Keratinocyte (primary cell): ENCODE data around the gene MYO9A.

ENCODE experiments used
- EZH2 ChIP-seq: IDR thresholded peaks from one replicate; pipeline ENCODE4 v1.6.1; 2012; ENCODE audit warnings: inconsistent platforms, mild to moderate bottlenecking, low read length, moderate library complexity
- TF ChIP-seq, protein P1 (sequence below), 3 experiments: IDR thresholded peaks in 1 of 3; conservative IDR thresholded peaks in 1 of 3; optimal IDR thresholded peaks in 1 of 3; 2 replicates in 2 of 3; 3 replicates in 1 of 3; pipeline versions ENCODE3 to v1.5.1; 2011; ENCODE audit warnings: low read length in 3 of 3, mild to moderate bottlenecking in 3 of 3, moderate library complexity in 2 of 3, control low read depth in 1 of 3, inconsistent platforms in 1 of 3; ENCODE audit not compliant: insufficient read depth in 2 of 3; ENCODE audit errors: extremely low read depth in 1 of 3

DNA sequence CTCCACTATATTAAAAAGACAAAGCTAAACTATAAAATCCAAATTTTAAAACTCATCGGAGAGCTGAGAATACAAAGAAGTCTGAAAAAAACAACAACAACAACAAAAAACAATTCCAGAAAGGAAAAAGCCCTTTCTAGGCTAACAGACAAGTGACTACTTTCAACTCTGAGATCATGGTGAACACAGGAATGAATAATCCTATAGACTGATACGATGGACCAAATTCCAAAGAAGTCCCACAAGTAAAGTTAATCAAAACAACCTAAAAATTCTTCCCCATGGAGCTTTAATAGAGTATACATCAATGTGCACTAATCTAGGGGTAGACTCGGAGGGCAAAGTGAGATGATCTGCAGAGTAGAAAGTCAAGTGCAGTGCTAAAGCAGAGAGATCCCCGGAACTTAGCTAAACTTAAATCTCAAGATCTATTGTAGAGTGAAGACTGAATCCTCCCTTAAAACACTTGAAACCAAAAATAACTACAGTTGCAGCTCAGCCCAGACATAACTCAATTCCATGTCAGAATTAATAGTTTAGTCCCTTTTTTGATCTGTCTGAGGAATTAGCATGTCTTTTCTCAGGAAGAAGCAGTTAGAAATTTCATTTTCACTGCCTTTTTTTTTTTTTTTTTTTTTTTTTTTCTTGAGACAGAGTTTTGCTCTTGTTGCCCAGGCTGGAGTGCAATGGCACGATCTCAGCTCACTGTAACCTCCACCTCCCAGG, 43.5 kb downstream of the MYO9A start:
- TF ChIP-seq, protein P1, sequence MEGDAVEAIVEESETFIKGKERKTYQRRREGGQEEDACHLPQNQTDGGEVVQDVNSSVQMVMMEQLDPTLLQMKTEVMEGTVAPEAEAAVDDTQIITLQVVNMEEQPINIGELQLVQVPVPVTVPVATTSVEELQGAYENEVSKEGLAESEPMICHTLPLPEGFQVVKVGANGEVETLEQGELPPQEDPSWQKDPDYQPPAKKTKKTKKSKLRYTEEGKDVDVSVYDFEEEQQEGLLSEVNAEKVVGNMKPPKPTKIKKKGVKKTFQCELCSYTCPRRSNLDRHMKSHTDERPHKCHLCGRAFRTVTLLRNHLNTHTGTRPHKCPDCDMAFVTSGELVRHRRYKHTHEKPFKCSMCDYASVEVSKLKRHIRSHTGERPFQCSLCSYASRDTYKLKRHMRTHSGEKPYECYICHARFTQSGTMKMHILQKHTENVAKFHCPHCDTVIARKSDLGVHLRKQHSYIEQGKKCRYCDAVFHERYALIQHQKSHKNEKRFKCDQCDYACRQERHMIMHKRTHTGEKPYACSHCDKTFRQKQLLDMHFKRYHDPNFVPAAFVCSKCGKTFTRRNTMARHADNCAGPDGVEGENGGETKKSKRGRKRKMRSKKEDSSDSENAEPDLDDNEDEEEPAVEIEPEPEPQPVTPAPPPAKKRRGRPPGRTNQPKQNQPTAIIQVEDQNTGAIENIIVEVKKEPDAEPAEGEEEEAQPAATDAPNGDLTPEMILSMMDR (optimal IDR thresholded peaks at IDR 0.05 in 1 of 3, IDR thresholded peaks at IDR 0.05 in 1 of 3, conservative IDR thresholded peaks at IDR 0.05 in 1 of 3; ENCODE audit: extremely low read depth in 1 of 3, insufficient read depth in 2 of 3, low read length in 3 of 3): no peak
- TF ChIP-seq EZH2: no peak
